GM18502 (cell line): Measurements from ENCODE around the gene MFN2.
A peak's percentile ranks its signal among the peaks of the same experiment; 100 is the strongest.
"Not testable (repeated sequence)": the region's sequence is repeated elsewhere in the genome, so short reads cannot be mapped to it uniquely, and the experiment has no call there.

ENCODE experiments used
- ATAC-seq: cut with Tn5 transposase; IDR thresholded peaks from one replicate; pipeline ENCODE4 v1.9.1; 2021; ENCODE audit warnings: mild to moderate bottlenecking; ENCODE audit not compliant: unreplicated experiment, poor library complexity

The MFN2 gene

DNA sequence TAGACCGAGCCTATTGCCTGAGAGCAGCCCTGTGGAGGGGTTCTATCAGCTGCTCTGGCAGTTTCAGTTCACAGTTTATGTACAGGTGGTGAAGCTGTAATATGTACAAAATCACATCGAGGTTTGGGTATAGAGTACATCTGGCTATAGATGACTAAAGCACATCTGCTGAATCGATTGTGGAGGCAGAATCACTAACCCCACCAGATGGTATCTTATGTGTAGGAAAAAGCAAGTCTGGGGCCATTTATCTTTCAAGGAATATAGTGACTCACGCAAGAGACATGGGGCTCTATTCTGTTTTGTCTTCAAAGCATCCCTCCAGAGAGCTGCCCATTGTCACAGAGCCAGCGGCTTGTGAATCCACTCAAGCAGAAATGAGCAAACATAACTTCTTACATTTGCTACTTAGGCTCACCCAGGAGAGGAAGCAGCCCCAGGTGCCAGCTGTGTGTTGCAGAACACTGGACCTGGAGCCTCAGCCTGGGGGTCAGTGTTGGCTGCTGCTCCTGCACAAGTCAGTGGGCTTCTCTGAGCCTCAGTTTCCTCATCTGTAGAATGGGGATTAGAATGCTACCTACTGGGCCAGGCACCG, 60.3 kb downstream of the MFN2 start:
- ATAC-seq, result peak; percentile 55

DNA sequence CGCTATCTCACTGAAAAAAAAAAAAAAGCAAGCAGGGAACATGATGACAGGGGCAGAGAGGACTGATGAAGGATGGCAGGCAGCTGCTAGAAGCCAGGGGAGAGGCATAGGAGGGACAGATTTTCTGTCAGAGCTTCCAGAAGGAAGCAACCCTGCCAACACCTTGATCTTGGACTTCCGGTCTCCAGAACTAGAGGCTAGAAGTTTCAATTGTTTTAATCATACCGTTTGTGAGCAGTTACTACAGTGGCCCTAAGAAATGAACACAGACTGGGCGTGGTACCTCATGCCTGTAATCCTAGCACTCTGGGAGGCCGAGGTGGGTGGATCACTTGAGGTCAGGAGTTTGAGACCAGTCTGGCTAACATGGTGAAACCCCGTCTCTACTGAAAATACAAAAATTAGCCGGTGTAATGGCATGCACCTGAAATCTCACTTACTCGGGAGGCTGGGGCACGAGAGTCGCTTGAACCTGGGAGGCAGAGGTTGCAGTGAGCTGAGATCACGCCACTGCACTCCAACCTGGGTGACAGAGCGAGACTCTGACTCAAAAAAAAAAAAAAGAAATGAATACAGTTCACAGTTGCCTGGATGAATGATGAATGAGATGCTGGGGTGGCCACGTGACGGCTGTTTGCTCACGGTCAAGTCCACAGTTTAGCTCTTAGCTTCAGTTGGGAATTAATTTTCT, 64.1 kb downstream of the MFN2 start:
- ATAC-seq, result not testable (repeated sequence)

DNA sequence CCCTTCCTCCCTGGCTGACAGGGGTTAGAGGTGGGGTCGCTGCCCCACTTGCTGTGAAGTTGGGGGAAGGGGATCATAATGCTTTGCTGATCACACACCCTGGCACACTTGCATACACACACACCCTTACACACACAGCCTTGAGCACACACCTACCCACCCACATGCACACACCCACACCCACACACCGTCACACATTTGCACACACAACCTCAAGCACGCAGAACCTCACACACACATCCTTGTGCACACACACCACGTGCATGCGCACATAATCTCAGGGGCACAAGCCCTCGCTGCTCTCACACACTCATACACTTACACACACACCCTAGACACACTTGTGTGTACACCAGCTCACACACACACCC, 66.5 kb downstream of the MFN2 start:
- no peak for ATAC-seq

DNA sequence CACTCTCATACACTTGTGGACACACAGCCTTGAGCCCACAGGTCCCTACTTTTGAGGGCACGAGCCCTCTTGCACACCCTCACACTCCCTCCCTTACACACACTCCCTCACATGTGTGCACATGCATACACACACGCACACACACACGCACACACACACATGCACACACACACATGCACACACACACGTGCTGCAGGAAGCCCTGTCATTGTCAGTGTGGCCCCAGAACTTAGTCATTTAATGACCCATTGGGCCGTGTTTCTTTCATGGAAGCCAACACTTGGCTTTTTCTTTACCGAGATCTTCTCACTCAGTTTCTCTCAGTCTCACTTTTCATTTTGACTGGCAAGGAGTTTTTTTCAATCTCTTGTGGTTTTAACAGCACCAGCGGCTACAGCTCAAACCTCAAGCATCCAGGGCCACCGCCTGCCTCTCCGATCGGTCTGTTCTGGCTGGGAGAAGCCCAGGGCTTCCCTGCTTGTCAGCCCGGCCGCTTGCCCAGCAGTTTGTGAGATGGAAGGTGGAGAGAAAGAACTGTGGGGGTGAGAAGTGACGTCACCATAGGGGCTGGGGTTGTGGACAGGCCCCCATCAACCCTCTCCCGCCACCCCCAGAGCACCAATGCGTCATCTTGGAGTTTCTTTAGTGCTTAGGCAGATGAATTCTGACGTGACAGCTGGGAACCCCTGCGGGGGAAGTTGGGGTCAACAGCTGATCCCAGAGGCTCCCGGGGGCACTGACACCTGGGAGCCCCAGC, 67.1 kb downstream of the MFN2 start:
- peak; percentile 52 for ATAC-seq

DNA sequence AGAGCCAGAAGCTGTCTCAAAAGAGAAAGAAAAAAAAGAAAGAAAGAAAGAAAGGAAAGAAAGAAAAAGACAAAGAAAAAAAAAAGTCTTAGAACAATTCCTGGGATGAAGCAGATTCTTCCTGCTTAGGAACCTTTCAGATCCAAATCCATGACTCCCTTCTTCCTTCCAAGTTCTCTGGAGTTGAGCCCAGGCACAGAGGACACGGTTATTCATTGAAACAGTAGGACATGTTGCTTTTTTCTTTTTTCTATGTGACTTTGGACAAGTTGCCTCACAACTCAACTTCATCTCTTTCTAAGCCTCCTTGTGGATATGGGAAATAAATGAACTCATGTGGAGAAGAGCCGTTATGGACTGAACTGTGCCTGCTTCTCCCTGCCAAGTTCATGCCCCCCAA, 68.1 kb downstream of the MFN2 start:
- no peak for ATAC-seq

DNA sequence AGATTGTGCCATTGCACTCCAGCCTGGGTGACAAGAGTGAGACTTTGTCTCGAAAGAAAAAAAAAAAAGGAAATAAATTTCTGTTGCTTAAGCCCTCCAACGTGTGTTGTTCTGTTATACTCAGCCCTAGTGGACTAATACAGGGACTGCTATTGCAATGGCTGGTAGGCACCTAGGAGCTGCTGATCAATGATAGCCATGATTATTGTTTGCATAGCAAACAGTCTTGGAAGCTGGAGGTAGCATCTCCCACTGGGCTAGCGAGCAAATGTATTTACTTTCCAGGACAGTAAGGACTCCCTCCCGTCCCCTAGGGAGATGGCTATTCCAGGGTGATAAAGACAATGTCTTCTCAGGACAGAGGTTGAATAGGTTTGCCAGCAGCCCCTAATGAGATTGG, 69.4 kb downstream of the MFN2 start:
- ATAC-seq, result no peak

DNA sequence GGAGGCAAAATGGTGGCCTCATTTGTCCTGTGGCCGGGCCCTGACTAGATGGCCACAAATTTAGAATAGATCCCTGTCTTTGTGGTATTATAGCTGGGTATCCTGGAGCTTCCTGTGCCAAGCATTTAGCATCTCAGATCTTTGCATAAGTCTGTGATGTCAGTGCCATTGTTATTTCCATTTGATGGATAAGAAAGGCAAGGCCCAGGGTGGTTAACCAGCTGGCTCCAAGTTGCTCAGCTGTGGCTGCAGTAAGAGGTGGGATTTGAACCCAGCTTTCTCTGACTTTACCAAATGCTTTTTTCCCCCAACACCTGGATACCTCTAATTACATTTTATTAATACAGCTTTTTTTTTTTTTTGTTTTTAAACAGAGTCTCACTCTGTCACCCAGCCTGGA, 71.1 kb downstream of the MFN2 start:
- no peak for ATAC-seq

DNA sequence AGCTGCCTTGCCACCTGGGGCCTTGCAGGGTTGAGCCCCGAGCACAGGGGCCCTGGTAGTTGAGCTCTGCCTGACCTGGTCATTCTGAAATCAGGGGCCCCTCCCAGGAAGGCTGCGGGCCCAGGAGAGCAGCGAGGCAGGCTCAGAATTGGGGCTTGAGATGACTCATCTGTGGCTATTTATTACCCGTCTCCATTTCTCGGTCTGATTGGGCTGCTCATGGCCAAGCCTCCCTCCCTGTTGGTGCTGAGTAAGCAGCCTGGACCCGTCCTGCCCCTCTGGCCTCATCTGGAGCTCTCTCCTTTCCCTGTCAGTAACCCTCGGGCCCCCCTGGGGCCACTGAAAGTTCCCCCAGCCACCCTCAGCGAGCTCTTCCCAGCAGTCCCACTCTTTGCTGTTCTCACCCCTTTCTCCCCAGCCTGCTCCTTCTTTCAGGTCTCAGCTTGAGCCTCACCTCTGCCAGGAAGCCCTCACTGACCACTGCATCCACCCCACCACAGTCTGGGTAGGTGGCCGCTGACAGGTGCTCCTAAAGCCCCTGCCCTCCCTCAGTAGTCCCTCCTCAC, 71.8 kb downstream of the MFN2 start:
- ATAC-seq, result peak; percentile 65

DNA sequence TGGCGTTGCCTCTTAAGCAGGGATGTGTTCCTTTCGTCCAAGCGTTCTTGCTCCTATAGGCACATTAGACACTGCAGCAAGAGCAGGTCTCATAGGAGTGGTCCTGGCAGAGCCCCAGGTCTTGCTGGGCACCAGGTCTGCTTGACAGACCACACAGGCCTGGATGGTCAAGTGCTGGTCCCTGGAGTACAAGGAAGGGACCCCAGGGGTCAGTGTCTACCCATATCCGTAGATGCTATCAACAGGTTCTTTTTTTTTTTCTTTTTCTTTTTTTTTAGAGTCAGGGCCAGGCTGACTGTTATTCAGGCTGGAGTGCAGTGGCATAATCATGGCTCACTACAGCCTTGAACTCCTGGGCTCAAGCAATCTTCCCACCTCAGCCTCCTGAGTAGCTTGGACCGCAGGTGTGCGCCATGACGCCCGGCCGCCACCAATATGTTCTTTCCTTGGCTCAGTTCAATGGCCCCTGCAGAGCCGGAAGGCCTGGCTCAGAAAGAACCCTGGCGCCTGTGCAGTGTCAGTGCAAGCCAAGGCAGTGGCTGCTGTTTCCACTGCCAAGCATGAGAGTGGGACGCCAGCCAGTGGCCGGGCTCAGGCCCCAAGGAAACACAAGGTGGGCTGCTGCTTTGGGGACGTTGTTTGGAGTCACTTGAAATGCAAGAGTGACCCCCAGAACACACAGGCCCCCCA, 72.9 kb downstream of the MFN2 start:
- no peak for ATAC-seq

DNA sequence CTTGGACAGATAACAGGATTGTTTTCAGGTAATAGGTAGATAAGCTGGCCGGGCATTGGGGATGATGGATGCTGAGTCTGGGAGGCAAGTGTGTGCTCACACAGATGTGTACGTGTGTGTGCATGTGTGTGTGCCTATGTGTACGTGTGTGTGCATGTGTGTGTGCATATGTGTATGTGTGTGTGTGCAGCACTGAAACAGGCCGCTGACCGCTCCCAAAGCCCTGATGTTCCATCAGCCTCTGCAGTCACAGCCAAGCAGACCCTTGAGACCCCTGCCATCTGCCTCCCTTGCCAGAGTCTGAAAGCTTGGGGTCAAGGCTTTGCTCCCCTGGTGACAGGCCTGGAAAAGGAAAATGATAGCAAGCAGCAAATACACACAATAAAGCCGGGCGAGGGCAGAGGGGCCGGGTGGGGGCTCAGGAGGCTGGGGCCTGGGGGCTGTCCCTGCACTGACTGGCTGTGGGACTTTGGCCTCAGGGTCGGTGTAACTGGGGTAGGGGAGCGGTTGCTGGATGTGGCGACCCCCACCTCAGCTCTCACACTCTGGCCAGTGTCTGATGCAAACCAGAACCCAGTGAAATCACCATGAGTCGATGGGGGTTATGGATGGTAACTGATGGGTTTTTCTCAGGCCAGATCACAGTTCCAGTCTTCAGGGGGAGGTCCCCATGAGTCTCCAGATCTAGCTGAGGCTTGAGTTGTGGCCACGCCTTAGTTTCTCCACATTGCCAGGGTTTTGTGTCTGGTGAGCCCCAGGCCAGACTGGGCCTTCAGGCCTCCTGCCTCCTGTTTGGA, 73.7 kb downstream of the MFN2 start:
- ATAC-seq, result no peak

DNA sequence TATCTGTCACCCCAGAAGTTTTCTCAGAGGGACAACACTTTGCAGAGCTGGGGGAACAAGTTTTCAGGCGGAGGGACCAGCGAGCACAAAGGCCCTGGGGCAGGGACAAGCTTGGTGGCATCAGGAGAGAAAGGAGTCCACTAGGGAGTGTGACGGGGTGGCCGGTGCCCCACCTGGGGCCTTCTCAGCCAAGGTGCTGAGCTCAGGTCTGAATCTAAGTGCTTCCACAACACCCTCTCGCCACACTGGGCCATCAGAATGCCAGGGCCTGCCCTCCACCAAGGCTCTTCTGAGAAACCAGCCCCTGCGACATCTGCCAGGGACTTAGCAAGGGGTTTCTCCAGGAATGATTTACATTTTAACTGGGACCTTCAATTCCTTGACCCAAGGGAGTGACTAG, 75.0 kb downstream of the MFN2 start:
- ATAC-seq, result no peak

DNA sequence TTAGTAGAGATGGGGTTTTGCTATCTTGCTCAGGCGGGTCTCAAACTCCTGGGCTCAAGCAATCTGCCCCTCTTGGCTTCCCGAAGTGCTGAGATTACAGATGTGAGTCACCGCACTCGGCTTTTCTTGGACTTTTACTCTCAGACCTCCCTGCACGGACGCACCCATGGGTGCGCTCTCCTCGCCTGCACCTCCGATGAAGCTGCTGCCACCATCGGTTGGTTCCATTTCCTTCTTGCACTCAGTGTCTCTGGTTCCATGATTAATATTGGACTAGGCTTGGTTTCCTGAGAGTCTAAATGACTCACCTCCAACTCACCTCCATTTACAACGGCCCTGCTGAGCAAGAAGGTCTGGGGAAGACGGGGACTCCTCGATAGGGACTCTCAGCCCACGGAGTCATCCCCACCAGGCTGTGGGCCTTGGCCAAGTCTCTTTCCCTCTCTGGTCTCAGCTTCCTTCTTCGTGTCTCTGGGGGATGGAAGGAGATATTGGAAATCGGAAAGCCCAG, 76.1 kb downstream of the MFN2 start:
- no peak for ATAC-seq

DNA sequence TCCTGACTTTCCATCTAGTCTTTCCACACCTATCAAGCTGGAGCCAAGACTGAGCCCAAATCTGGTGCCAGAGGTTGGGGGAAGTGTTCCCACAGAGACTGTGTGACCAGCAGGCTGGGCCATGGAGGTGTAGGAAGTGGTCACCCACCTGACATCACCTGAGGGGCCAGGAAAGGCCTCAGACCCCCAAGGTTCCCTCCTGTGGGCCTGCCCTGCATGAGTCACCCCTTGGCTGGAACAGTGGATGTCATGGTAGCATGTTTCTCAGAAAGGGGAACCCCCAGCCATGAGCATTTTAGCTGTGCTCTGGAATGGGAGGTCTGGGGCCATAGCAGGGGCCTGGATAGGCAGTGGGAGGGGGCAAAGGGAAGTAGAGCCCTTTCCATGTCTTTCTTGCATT, 77.1 kb downstream of the MFN2 start:
- ATAC-seq, result no peak

DNA sequence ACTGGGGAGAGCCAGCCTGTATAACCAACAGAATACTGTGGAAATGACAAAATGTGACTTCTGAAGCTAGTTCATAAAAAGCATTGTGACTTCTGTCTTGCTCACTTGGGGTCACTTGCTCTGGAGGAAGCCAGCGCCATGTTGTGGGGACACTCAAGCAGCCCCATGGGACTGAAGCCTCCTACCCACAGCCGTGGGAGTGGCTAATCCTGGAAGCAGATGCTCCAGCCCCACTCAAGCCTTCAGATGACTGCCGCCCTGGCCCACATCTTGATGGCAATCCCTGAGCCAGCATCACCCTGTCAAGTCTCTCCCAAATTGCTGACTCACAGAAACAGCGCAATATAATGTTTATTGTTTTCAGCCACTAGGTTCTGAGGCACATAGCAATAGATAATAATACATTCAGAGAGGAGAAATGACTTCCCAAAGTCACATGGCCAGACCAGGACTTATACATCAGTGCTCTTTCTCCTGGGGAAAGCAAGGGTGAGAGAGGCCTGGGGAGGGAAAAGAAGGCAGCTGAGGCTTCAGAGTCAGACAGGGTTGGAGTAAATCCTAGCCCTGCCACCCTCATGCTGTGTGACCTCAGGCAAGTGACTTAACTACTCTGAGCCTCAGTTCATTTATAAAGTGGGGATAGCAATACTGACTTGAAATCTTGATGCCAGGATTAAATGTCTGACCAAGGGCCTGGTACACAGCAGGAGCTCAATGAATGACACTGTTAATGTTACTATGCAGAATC, 77.9 kb downstream of the MFN2 start:
- ATAC-seq, result no peak

DNA sequence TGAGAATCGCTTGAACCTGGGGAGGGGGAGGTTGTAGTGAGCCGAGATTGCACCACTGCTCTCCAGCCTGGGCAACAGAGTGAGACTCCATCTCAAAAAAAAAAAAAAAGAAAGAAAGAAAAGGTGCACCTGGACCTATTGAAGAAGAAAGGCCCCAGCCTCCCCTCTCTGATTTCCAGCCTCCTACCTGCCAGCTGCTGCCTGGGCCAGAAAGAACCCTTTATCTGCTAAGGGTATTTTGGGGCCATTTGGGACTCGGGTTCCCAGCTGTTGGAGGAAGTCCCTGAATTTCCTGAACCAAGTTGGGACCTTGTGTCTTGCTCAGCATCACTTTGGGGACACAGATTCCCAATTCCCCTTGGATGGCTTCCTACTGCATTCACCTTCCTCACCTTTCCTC, 79.0 kb downstream of the MFN2 start:
- ATAC-seq, result no peak

DNA sequence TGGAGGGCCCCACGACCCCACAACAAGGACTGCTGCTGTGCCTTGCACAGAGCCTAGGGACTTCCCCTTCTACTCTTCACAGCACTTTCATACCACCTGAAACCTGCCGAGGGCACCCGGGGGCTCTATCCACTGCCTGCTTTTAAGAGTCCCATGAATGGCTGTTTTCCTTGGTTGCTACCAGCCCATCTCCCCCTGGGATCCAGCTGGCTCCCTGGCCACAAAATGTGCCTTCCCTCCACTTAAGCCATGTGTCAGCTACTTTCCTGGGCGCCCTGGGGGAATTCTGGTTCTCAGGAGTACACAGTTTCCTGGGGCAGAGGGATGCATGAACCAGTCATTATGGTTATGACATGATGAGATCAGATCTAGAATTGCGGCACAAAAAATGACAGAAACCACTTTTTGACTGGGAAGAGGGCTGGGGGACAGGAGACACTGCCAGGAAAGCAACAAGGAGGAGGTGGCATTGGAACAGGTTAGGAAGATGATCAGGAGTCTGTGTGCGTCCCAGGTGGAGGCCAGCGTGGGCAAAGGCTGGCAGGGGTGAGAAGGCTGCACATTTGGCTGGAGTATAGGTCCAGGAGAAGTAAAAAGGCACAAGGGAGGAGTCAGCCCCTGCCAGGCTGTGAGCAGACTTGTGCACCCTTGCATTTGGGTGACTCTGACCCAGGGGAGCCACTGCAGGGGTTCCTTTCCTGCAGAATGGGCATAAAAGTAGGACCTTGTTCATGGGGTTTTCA, 79.6 kb downstream of the MFN2 start:
- peak; percentile 35 for ATAC-seq

DNA sequence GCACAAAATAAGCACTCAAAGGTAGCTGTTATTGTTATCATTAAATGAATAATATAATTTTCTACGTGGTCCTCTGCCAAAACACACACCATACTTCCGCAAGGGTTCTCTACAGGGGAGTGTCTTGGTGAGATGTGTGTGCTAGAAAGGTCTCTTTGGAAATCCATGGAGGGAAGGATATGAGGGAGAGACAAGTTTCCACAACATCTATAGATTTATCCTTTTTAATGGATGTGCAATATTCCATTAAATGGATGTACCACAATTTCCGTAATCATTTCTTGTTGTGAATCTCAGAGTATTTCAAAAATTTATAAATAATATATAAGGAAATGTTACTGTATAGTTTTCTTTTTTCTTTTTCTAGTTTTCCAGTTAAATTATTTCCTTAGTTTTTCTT, 80.3 kb downstream of the MFN2 start:
- ATAC-seq, result no peak
